ENCODE measurements around the gene RFC2.

RFC2 gene

GRCh38 chr7:74185016-74185415, 69.2 kb downstream of the RFC2 start:
- no peak for DNase-seq

DNA sequence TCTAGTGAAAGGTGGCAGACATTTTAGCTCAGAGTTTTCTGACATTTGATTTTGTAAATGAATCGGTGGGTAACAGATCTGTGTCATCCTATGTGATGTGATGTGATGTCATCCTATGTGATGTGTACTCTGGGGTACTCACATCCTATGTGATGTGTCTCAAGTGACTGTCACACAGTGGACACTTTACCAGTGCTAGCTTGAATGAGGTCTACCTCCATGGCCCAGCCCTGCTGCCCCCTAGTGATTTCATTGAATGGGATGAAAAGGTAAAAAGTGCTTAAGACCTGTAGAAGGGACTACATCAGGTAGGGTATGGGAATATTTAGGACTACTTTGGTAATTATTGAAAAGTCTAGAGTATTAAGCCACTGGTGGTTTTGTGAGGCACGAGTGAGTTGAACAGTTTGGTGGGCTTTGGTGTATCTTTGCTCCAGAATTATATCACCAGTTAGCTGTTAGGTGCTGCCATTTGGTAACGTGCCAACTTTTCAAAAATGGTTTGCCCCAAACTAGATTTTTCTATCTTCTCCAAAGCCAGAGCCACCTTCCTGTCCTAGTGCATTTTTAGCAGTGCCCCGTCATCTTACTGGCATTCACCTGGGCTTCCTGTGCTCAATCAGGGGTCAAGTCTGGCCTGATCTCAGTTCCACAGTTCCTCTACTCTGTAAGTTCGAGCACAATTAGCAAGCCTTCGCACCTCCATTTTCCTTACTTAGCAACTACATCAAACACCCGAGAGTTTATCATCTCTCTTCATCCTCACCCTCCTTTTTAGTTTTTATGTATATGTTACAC, 70.3 kb downstream of the RFC2 start:
- no peak for DNase-seq

GRCh38 chr7:74183142-74183541, 71.1 kb downstream of the RFC2 start:
- DNase-seq = no peak

GRCh38 chr7:74182453-74183090, 71.6 kb downstream of the RFC2 start:
- DNase-seq = no peak

DNA sequence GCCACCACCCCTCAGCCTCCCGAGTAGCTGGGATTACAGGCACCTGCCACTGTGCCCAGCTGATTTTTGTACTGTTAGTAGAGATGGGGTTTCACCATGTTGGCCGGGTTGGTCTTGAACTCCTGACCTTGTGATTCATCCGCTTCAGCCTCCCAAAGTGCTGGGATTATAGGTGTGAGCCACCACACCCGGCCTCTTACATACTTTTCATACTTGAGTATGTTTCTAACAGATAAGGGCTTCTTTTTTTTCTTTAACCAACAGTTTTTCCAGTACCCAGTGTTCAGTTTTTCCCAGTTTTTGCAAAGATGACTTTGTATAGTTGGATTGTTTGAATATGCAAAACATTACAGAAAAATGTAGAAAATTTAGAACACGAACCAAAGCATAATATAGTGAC, 72.4 kb downstream of the RFC2 start:
- no peak for DNase-seq
